NT2/D1 (cell line): ENCODE measurements around the gene PLD4.

Experiments
- SUZ12 ChIP-seq: IDR thresholded peaks from 2 replicates; pipeline ENCODE4 v1.6.1; 2011; ENCODE audit not compliant: insufficient read length, insufficient read depth; ENCODE audit errors: extremely low read depth
- YY1 ChIP-seq: IDR thresholded peaks from 2 replicates; pipeline ENCODE4 v1.6.1; 2011; ENCODE audit not compliant: insufficient read length, insufficient read depth
- ZNF274 ChIP-seq: IDR thresholded peaks from 2 replicates; pipeline ENCODE4 v1.6.1; 2011; ENCODE audit warnings: mild to moderate bottlenecking, low read depth, low read length

DNA sequence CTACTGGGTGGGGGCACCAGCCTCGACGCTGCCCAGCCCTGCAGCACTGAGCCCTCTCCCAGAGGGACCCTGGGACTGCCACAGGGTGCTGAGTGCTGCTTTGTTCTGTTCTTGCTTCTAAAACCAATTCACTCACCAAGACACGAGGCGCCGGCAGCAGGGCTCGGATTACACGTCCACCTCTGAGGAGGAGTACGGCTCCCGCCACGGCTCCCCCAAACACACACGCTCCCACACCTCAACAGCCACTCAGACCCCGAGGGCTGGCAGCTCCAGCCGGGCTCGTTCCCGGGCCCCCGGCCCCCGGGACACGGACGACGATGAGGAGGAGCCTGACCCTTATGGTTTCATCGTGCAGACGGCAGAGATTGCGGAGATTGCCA is 35.3 kb upstream of the PLD4 start:
- TF ChIP-seq YY1 (no peak), ZNF274 (no peak), SUZ12 (no peak)
